Measurements from ENCODE around the gene OXA1L. TPM values are rescaled to one million over a fixed set of nuclear protein-coding genes. Genes with fewer than 3 reads are reported as not detected.

The OXA1L gene
- total and polyA plus RNA-seq, 2 of the 13 experiments (the other 11 are each of a cell fraction or from before 2014, with no cell fraction given) = 230 to 589 TPM

GRCh38 chr14:22808388-22809209 lies 42.1 kb downstream of the OXA1L start (continued):
- TF ChIP-seq ZNF562 (CRISPR knock-in tag; IDR thresholded peaks at IDR 0.05; ENCODE audit: borderline replicate concordance) = no peak
- TF ChIP-seq ZBTB43 (CRISPR knock-in tag; conservative IDR thresholded peaks at IDR 0.05) = peak; percentile 99
- peak; percentile 97 for TF ChIP-seq ZNF121 (CRISPR knock-in tag; IDR thresholded peaks at IDR 0.05)
- TF ChIP-seq ZNF780A (CRISPR knock-in tag; IDR thresholded peaks at IDR 0.05) = 0 out of 2 replicates have a peak, but pooled peaks have one; percentile 33
- no peak for TF ChIP-seq NONO (IDR thresholded peaks at IDR 0.05)
- TF ChIP-seq NONO (CRISPR knock-in tag; conservative IDR thresholded peaks at IDR 0.05) = 0 out of 2 replicates have a peak, but pooled peaks have one; percentile 25
- 0 out of 2 replicates have a peak, but pooled peaks have one; percentile 39 for TF ChIP-seq NAIF1 (CRISPR knock-in tag; IDR thresholded peaks at IDR 0.05; ENCODE audit: borderline replicate concordance)
- TF ChIP-seq MXD4 (CRISPR knock-in tag; IDR thresholded peaks at IDR 0.05) = peak; percentile 44; the same call in 1 of the 2 replicates
- no peak for TF ChIP-seq HOXA3 (CRISPR knock-in tag; IDR thresholded peaks at IDR 0.05)
- TF ChIP-seq JUN (CRISPR knock-in tag; IDR thresholded peaks at IDR 0.05) = no peak
- 0 out of 4 replicates have a peak, but pooled peaks of 1 of the 2 experiments have one; percentile 18 for TF ChIP-seq ATF4 (CRISPR knock-in tag; IDR thresholded peaks at IDR 0.05)
- peak; percentile 89 for TF ChIP-seq ZNF7 (CRISPR knock-in tag; IDR thresholded peaks at IDR 0.05)
- 0 out of 2 replicates have a peak, but pooled peaks have one; percentile 17 for TF ChIP-seq ZNF770 (CRISPR knock-in tag; IDR thresholded peaks at IDR 0.05)
- no peak for TF ChIP-seq EED (CRISPR knock-in tag; IDR thresholded peaks at IDR 0.05)
- TF ChIP-seq TEAD3 (CRISPR knock-in tag; optimal IDR thresholded peaks at IDR 0.05; ENCODE audit: borderline replicate concordance) = peak; percentile 51
- peak in 1 of 2 experiments; percentile 19; a peak in 1 of 4 replicates for TF ChIP-seq EP300 (IDR thresholded peaks at IDR 0.05; ENCODE audit: low read depth in 2 of 2, low read length in 2 of 2)
- no peak for TF ChIP-seq EP300 (CRISPR knock-in tag; IDR thresholded peaks at IDR 0.05; ENCODE audit: borderline replicate concordance)
- no peak for TF ChIP-seq FOXJ3 (CRISPR knock-in tag; IDR thresholded peaks at IDR 0.05; ENCODE audit: borderline replicate concordance)
- no peak for TF ChIP-seq NFKBIZ (CRISPR knock-in tag; IDR thresholded peaks at IDR 0.05)
- 0 out of 2 replicates have a peak, but pooled peaks have one; percentile 48 for TF ChIP-seq DPF2 (CRISPR knock-in tag; IDR thresholded peaks at IDR 0.05; ENCODE audit: borderline replicate concordance, low read depth)
- TF ChIP-seq SNAI1 (CRISPR knock-in tag; IDR thresholded peaks at IDR 0.05; ENCODE audit: borderline replicate concordance) = no peak
- TF ChIP-seq MEIS1 (CRISPR knock-in tag; IDR thresholded peaks at IDR 0.05; ENCODE audit: borderline replicate concordance) = peak; percentile 19; the same call in 1 of the 2 replicates
- peak; percentile 9; the same call in 1 of the 2 replicates for TF ChIP-seq NR2F6 (IDR thresholded peaks at IDR 0.05)
- no peak for TF ChIP-seq NR2F6 (CRISPR knock-in tag; IDR thresholded peaks at IDR 0.05)
- TF ChIP-seq HNF4A (CRISPR knock-in tag; IDR thresholded peaks at IDR 0.05) = peak; percentile 40; the same call in 1 of the 2 replicates

Data from HepG2 (cell line).